IPS DF 19.7 (cell line): ENCODE results near the gene CXorf65.

Source experiments
- DNase-seq: peaks from one replicate; pipeline ENCODE4 v3.0.0-alpha.2; 2013; ENCODE audit warnings: low read depth, low spot score

CXorf65 gene

DNA sequence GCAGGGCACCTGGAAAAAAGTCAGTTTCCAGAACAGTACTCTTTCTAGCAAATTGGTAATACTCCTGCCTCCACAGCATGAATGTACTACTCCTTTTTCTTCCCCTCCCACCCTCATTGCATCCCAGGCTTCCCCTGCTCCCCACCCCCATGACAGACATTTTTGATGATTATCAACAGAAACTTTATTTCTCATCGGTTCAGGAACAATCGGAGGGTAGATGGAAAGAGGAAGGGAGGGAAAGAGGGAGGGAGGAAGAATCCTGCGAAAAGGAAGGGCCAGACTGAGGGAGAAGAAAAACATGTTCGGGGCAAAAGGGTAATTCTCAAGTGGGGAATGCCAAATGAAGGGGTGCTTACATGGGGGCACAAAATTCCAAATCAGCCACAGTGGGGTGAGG is 705 bp upstream of the CXorf65 start:
- no peak for DNase-seq

GRCh38 chrX:71105628-71106027 is 912 bp downstream of the CXorf65 start:
- DNase-seq = no peak

DNA sequence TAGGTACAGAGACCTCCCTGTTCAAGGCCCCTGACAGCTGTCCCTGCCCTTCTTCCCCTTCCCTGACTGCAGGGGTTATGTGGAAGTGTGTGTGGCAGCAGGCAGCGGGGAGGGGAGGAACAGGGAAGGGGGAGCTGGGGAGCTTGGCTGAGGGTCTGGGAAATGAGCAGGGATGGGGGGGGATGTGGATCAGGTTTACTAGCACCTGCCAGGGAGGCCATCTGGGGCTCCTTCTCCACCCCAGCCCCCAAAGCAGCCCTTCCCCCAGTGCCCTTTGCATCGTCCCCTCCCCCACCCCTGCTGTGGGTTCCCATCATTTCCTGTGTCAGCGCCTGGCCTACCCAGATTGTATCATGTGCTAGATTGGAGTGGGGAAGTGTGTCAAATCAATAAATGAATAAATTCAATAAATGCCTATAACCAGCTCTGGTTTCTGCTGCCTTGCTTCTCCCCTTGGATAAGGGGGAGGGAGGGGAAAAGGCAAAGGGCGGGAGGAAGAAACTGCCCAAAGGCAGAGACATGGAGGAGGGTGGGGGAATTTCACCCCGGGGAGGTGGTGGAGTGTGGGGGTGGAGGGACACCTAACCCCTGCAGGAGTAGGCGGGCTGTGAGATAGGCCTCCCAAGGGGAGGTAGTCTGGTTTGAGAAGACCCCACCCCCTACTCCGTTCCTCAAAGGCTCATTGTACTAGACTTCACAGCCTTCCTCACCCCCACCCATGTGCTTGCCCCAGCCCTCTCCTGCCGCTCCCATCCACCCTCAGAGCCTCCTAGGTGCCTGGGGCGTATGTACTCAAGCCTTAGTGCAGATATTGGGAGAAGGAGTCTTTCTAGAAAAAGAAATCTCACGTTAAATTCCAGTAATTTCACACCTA is 3.2 kb downstream of the CXorf65 start:
- DNase-seq = no peak

DNA sequence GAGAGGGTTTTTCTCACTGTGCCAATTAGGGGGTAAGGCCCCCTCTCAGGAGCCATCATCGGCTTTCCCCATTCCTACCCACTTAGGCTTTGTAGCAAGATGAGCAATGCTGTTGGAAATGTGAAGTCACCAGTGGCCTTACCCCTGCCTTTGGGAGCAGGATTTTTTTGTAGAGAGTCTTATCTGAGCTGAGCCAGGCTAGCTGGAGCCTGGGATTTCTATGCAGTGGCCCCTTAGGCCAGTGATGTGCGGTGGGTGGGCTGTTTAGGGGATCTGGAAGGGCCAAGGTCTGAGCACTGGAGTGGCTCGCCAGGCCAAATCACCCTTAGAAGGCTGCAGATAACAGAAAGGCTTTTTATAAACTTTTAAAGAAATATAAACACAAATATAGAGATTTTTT is 4.2 kb downstream of the CXorf65 start:
- no peak for DNase-seq

- no peak for DNase-seq
These were observed 5.7 kb downstream of the CXorf65 start for GRCh38 chrX:71100581-71101505.

DNA sequence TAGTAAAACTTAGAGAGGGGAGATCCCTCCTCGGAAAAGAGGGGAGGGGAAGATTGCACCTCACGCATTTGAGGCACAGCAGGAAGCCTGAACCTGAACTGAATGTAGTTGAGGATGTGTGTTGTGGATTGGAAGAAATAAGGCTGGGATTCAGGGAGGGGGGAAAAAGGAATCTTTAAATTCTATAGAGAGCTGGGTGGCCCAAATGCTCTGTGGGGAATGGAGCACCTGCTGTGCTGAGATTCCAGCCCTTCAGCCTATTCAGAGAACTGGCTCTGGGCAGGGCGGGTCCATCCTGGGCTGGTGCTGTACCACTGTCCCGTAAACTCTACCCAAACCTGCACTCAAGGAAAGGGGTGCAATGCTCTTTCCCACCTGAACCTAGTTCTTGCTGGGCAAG is 6.8 kb downstream of the CXorf65 start:
- no peak for DNase-seq

GRCh38 chrX:71098951-71099506 is 7.5 kb downstream of the CXorf65 start:
- DNase-seq = no peak

DNA sequence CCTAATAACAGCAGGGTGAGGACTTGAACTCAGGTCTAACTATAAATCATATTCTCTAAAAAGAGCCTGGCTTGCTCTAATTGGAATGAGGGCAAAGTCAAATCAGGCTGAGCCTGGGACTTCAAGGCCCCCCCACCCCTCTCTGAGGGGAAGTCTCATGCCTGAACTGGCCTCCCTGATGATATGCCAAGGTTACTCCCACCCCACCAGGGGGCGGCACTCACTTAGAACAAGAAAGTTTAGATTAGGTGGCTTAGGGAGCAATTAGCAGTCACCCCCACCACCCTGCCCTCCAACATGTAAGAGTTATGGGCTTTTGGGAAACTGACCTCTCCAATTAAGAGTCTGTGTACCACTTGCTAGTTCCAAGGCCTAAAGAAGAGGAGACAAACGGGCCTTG is 8.2 kb downstream of the CXorf65 start:
- no peak for DNase-seq

- no peak for DNase-seq
These were observed 9.8 kb downstream of the CXorf65 start for GRCh38 chrX:71096760-71097032.

GRCh38 chrX:71095981-71096759 is 10.4 kb downstream of the CXorf65 start:
- no peak for DNase-seq

DNA sequence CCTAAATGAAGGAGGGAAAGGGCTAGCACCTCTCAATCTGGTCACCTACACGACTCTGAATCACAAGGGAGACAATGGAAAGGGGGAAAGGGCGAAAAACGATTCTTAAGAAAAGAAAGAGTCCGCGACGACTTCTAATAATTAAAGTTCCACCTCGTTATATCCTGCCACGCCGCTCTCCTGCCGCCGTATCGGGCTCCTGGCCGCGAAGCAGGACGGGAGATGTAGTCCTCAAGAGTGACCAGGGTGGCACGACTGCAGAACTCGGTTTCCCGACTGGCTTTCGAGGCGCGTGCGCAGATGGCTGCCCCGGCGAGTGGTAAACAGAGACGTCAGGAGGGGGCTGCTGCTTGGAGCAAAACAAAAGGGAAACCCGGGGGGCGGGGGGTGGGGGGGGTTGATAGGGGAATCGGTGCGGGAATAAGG is 11.0 kb downstream of the CXorf65 start, which contains the start of gene FOXO4:
Gene FOXO4, plus strand, starts transcription at position 297 of the 426 bp plus-strand sequence. CDS start 678 bp downstream, outside the sequence.
- DNase-seq = no peak

- no peak for DNase-seq
These were observed 11.5 kb downstream of the CXorf65 start for GRCh38 chrX:71095033-71095432.

- no peak for DNase-seq
These were observed 15.3 kb downstream of the CXorf65 start for GRCh38 chrX:71091263-71091662.

DNA sequence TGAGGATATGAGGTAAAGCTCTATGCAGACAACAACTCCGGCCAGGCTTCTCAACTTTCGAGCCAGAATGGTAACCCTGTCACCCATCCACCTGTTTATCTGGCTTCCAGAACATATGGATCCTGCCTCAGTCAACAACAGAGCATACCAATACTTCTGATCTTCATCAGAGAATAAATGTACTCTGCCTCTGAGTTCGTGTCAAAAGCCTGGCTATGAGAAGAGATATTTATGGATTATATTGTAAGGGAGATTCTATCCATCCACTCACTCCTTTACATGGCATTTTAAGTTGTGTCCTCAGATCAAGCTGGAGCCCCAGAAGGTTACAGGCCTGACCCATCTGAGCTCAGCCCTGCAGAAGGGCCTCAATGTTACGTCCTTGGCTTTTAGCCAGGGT is 20.6 kb downstream of the CXorf65 start:
- DNase-seq = no peak

DNA sequence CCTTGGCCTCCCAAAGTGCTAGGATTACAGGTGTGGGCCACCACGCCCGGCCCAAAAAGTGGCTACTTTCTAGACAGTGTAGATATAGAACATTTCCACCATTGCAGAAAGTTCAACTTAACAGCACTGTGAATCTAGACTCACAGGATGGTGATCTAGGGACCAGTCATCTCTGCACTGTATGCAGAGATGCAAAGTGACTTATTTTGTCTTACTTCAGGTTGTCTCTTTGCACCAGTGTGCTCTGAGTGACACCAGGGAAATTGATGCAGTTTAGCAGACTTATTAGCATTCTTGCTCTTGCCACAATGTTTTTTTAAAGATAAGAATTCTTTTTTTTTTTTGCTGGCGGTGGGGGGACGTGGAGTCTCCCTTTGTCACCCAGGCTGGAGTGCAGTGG is 23.7 kb downstream of the CXorf65 start:
- no peak for DNase-seq

DNA sequence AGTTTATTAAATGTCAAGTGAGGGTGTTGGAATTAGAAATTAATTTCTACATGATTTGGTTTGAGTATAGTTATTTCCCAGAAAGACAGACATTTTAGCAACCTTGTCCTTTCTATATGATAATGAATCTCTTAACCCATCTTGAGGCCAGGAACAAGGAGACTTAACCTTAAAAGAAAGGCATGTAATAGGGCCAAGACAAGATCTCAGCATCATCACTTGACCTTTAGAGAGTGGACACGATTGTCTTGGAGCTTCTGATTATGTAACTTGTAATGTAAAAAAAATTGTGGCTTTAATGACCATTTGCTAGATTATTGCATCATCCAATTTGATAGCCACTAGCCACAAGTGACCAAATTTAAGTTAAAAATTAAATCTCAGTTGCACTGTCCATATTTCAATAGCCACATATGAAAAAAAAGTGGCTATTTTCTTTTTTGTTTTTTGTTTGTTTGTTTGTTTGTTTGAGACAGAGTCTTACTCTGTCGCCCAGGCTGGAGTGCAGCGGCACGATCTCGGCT is 24.4 kb downstream of the CXorf65 start:
- no peak for DNase-seq

- DNase-seq = no peak
These were observed 25.0 kb downstream of the CXorf65 start for GRCh38 chrX:71081330-71082123.

DNA sequence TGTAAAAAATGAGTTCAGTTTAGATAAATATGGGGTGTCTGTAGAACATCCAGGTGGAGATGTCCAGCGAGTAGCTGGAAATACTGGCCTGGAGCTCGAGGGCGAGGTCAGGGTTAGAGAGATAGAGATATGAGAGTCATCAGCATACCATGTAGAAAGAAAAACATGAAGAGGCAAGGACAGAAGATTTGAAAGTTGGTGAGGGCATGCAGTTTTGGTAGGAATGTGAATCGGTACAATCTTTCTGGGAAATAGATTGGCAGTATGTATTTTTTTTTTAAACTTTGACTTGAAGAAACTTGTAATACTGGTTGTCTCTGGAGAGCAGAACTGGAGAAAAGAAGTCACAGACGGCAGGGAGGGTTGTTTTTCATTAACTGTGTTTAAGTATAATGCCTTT is 36.0 kb downstream of the CXorf65 start:
- DNase-seq = no peak

DNA sequence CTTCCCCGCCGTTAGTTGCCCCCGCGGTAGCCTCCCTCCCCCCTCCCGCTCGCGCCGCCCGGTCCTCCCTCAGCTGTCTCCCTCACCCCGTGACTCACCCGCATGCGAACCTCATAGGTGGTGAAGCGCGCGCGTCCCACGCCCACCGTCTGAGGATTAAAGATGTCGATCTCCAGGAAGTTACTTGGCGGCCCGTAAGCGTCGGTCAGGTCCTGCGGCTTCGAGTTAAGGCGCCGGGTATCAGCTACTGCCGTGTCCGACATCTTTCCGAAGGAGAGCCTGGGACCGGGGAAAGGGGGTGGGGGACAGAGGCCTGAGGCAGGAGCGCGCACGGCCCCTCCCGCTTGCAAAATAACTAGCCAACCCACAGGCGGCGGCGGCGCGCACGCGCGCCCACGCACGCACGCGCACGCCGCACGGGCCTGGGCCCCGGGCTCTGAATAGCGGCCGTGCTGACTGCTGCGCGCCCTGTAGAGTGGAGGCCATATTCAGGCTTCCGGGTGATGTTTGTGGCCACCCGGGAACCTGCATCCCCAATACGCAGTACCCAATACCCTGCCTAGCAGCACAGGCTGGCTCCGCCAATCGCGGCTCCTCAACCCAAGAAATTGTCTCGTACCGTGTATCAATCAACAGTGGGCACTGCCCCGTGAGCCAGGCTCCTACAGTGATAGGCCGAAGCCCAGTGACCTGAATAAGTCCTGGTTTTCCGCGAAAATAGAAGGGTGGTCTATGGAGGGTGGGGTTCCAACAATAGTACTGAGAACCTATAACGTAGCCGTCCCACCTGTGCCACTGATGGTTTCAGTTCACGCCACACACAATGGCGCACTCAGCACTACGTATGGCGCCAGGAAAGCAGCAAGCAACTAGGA is 38.3 kb downstream of the CXorf65 start, which contains the start of gene SNX12:
Gene SNX12, minus strand, starts transcription at position 291 of the 875 bp plus-strand sequence. Its CDS starts 28 bp downstream, at position 263.
- peak; percentile 90 for DNase-seq
